GM12878 (cell line): Measurements from ENCODE around the gene CDYL. TPM values are rescaled to one million over a fixed set of nuclear protein-coding genes. Genes with fewer than 3 reads are reported as not detected.

Experiments used
- ATAC-seq: fragments of 200-7000 bp; cut with Tn5 transposase; 3 replicates; pipeline ENCODE4 v1.9.1; 2020; ENCODE audit warnings: mild to moderate bottlenecking, moderate library complexity
- BruUV-seq: library from RNA; stranded (reverse); fragments of 400-500 nt; replicated peaks from 2 replicates; lab custom pipeline; 2021; lab: Mats Ljungman, UMichigan
- CTCF ChIA-PET: fragments of 300-600 bp; sonication (Branson Sonifier 250); formaldehyde crosslinking; extraction: SDS; loops from one replicate; lab custom pipeline; 2021; ENCODE audit warnings: inconsistent platforms; lab: Yijun Ruan, JAX
- POLR2A ChIA-PET: fragments of 350-600 bp; formaldehyde crosslinking; extraction: SDS; loops from one replicate; lab custom pipeline; 2021; ENCODE audit warnings: inconsistent platforms; lab: Charles Lee
- RAD21 ChIA-PET: fragments of 300-600 bp; sonication (Branson Sonifier 250); formaldehyde crosslinking; loops from one replicate; lab custom pipeline; 2023; ENCODE audit warnings: antibody characterized with exemption; ENCODE audit not compliant: unreplicated experiment; lab: Charles Lee
- SMC1A ChIA-PET: fragments of 300-600 bp; sonication (Branson Sonifier 250); formaldehyde crosslinking; loops from one replicate; lab custom pipeline; 2023; ENCODE audit not compliant: unreplicated experiment, uncharacterized antibody; lab: Charles Lee
- DNase-seq: peaks from one replicate; pipeline ENCODE4 v3.0.0-alpha.2; 2011; ENCODE audit warnings: low read depth, low spot score
- FAIRE-seq: peaks from 3 replicates; lab custom pipeline; 2011; peaks lifted over from hg19 to GRCh38; lab: Jason Lieb, UNC
- H2AFZ ChIP-seq: 2 replicates; pipeline ENCODE4 v1.6.0; 2011; ENCODE audit warnings: low read depth, low read length, control low read depth; ENCODE audit not compliant: control insufficient read depth
- H3K27ac ChIP-seq: 2 replicates; pipeline ENCODE4 v1.5.1; 2011; ENCODE audit warnings: control low read depth; ENCODE audit not compliant: control insufficient read depth, insufficient read depth
- H3K27me3 ChIP-seq, 2 experiments: replicated peaks in 1 of 2; 2 replicates each; pipeline versions ENCODE4 v1.6.0 to v1.6.1; 2011; ENCODE audit warnings: low read length in 1 of 2; ENCODE audit not compliant: control insufficient read depth in 2 of 2, insufficient read depth in 2 of 2
- H3K36me3 ChIP-seq, 2 experiments: 2 replicates each; pipeline ENCODE4 v1.5.1; 2011; ENCODE audit warnings: low read length in 1 of 2; ENCODE audit not compliant: control insufficient read depth in 2 of 2, insufficient read depth in 2 of 2
- H3K4me1 ChIP-seq: 2 replicates; pipeline ENCODE4 v1.6.1; 2011; ENCODE audit warnings: mild to moderate bottlenecking, low read length, moderate library complexity, mixed read lengths; ENCODE audit not compliant: control insufficient read depth, insufficient read depth
- H3K4me2 ChIP-seq: 2 replicates; pipeline ENCODE4 v1.6.0; 2011; ENCODE audit warnings: control low read depth; ENCODE audit not compliant: control insufficient read depth, insufficient read depth
- H3K4me3 ChIP-seq: fragments of 200-600 bp; sonication (generic); 2 replicates; pipeline ENCODE4 v1.5.1; 2016
- H3K79me2 ChIP-seq: 2 replicates; pipeline ENCODE4 v1.6.0; 2011; ENCODE audit warnings: low read length; ENCODE audit not compliant: control insufficient read depth, insufficient read depth
- H3K9ac ChIP-seq: 2 replicates; pipeline ENCODE4 v1.8.0; 2011; ENCODE audit warnings: low read length, control low read depth, mixed read lengths; ENCODE audit not compliant: control insufficient read depth, insufficient read depth
- H3K9me3 ChIP-seq: replicated peaks from 3 replicates; pipeline ENCODE4 v1.5.1; 2011; ENCODE audit warnings: mild to moderate bottlenecking, low read length; ENCODE audit not compliant: control insufficient read depth, insufficient read depth
- H4K20me1 ChIP-seq: 2 replicates; pipeline ENCODE4 v1.6.0; 2011; ENCODE audit not compliant: control insufficient read depth, insufficient read depth
- BCL3 ChIP-seq: IDR thresholded peaks from 2 replicates; pipeline ENCODE4 v1.6.1; 2011; ENCODE audit warnings: borderline replicate concordance, low read depth, mild to moderate bottlenecking, moderate library complexity, low read length; ENCODE audit not compliant: insufficient read depth, poor library complexity, severe bottlenecking
- CHD2 ChIP-seq: IDR thresholded peaks from 2 replicates; pipeline ENCODE4 v1.6.1; 2011; ENCODE audit warnings: low read depth, low read length, improper control_type of control experiment, borderline replicate concordance
- CREM ChIP-seq: IDR thresholded peaks from 2 replicates; pipeline ENCODE4 v1.6.1; 2014; ENCODE audit warnings: antibody characterized with exemption, low read depth
- EED ChIP-seq: sonication (generic); IDR thresholded peaks from 2 replicates; pipeline ENCODE4 v1.6.1; 2016; ENCODE audit warnings: antibody characterized with exemption, low read depth
- ELK1 ChIP-seq: IDR thresholded peaks from 2 replicates; pipeline ENCODE4 v1.6.1; 2012; ENCODE audit warnings: low read depth, low read length, improper control_type of control experiment
- EP300 ChIP-seq, 2 experiments: fragments of 150-350 bp in 1 of 2; IDR thresholded peaks; 2 replicates each; pipeline ENCODE4 v1.6.1; 2011 to 2012; ENCODE audit warnings: low read depth in 2 of 2, low read length in 2 of 2, borderline replicate concordance in 1 of 2, improper control_type of control experiment in 1 of 2, inconsistent platforms in 1 of 2; ENCODE audit not compliant: control insufficient read depth in 1 of 2
- GABPA ChIP-seq: IDR thresholded peaks from 2 replicates; pipeline ENCODE4 v1.6.1; 2014; ENCODE audit warnings: antibody characterized with exemption, low read depth, mild to moderate bottlenecking, inconsistent platforms
- IRF4 ChIP-seq: IDR thresholded peaks from 2 replicates; pipeline ENCODE4 v1.6.1; 2011; ENCODE audit warnings: low read depth, low read length
- MTA2 ChIP-seq: fragments of 450-650 bp; IDR thresholded peaks from 2 replicates; pipeline ENCODE4 v1.6.1; 2016; ENCODE audit warnings: low read depth, mild to moderate bottlenecking, moderate library complexity
- NBN ChIP-seq: fragments of 450-650 bp; IDR thresholded peaks from 2 replicates; pipeline ENCODE4 v1.6.1; 2016
- NR2C2 ChIP-seq: IDR thresholded peaks from 2 replicates; pipeline ENCODE4 v1.6.1; 2011; ENCODE audit warnings: borderline replicate concordance, low read depth; ENCODE audit not compliant: control insufficient read depth, insufficient read length
- PML ChIP-seq: IDR thresholded peaks from 2 replicates; pipeline ENCODE4 v1.6.1; 2012; ENCODE audit warnings: low read length, inconsistent platforms
- RFX5 ChIP-seq: IDR thresholded peaks from 2 replicates; pipeline ENCODE4 v1.6.1; 2011; ENCODE audit warnings: low read depth, low read length, improper control_type of control experiment
- SMAD5 ChIP-seq: IDR thresholded peaks from 2 replicates; pipeline ENCODE4 v1.6.1; 2016; ENCODE audit warnings: antibody characterized with exemption, low read depth
- SPI1 ChIP-seq: IDR thresholded peaks from 2 replicates; pipeline ENCODE4 v1.6.1; 2011; ENCODE audit warnings: low read depth, mild to moderate bottlenecking, low read length, moderate library complexity, borderline replicate concordance; ENCODE audit not compliant: insufficient read depth
- TARDBP ChIP-seq: IDR thresholded peaks from 2 replicates; pipeline ENCODE4 v1.6.1; 2016; ENCODE audit warnings: borderline replicate concordance
- TCF7 ChIP-seq: IDR thresholded peaks from 2 replicates; pipeline ENCODE4 v1.6.1; 2014; ENCODE audit warnings: antibody characterized with exemption, borderline replicate concordance
- YY1 ChIP-seq: IDR thresholded peaks from 2 replicates; pipeline ENCODE4 v1.6.1; 2011; ENCODE audit warnings: low read depth, mild to moderate bottlenecking, low read length
- WGBS: methylation state at CpG from one replicate; pipeline ENCODE4 v1.1.6; 2016; ENCODE audit warnings: low lambda C conversion rate; ENCODE audit not compliant: insufficient replicate concordance, insufficient coverage; ENCODE audit errors: missing lambda C conversion rate; 5-methylcytosine and 5-hydroxymethylcytosine counted together
- in situ Hi-C: fragments of 300-500 bp; cut with MboI; formaldehyde crosslinking; loops from 9 replicates; pipeline ENCODE4 v1.14.3; 2018; ENCODE audit warnings: mixed read lengths
- intact Hi-C: fragments of 100-400 bp; cut with micrococcal nuclease; formaldehyde crosslinking; loops from one replicate; pipeline ENCODE4 v1.14.2; 2022; ENCODE audit not compliant: unreplicated experiment
- polyA plus RNA-seq, 11 experiments: library from polyadenylated mRNA; depleted of rRNA in 4 of 11; unstranded in 6 of 11; stranded (reverse) in 5 of 11; fragments of >200 nt; fragmentation: Nextera tagmentation in 4 of 11; fragmentation: Illumina TruSeq in 1 of 11; extraction: Ambion mirVana in 4 of 11; extraction: Trizol in 1 of 11; gene quantifications; 1 replicate in 1 of 11; 2 replicates in 10 of 11; pipeline versions ENCODE4 v1.2.1 to v1.2.3, GENCODE V29; 2011 to 2016; ENCODE audit warnings: inconsistent platforms in 2 of 11, missing spikeins in 2 of 11, low read depth in 1 of 11
- total RNA-seq, 4 experiments: library from RNA; depleted of rRNA in 3 of 4; stranded (reverse); fragments of >200 nt in 3 of 4; fragmentation: Illumina TruSeq in 1 of 4; extraction: Trizol in 1 of 4; gene quantifications; 2 replicates each; pipeline versions ENCODE4 v1.2.1 to v1.2.3, GENCODE V29; 2013 to 2021
- TF ChIP-seq, protein P1 (sequence below): fragments of 450-650 bp; IDR thresholded peaks from 2 replicates; pipeline ENCODE4 v1.6.1; 2017; ENCODE audit warnings: mild to moderate bottlenecking, moderate library complexity

Gene CDYL
- total and polyA plus RNA-seq, 10 of the 15 experiments (the other 5 are each of a cell fraction or from before 2014, with no cell fraction given): 9.3 to 61.2 (median 28.5) TPM

- in situ Hi-C loops: no loop called here
Observed at GRCh38 chr6:4819706-4820283, 43.6 kb downstream of the CDYL start.

More at GRCh38 chr6:4819706-4820283, 43.6 kb downstream of the CDYL start:
- H3K4me1 ChIP-seq: peaks cover 18% of the 10 kb centered on the region
- DNase-seq (no peak), ATAC-seq (peak; percentile 56), FAIRE-seq (no peak)
- H4K20me1 ChIP-seq: no peaks in the 10 kb centered on the region; the same call in 1 of the 2 replicates
- ChIA-PET CTCF (interaction anchor here (0.7 to 1.0 kb wide), 3 partner anchors 9 to 29 kb away, joined by 3 to 5 read pairs (median 4); no protein-coding TSS in a partner anchor), RAD21 (interaction anchor here (1.0 to 1.4 kb wide), 3 partner anchors 18 to 42 kb away, joined by 3 read pairs; no protein-coding TSS in a partner anchor), POLR2A (no interaction called here), SMC1A (interaction anchor here (0.6 to 1.6 kb wide), 4 partner anchors 28 to 82 kb away, joined by 3 to 7 read pairs (median 4); no protein-coding TSS in a partner anchor)
- TF ChIP-seq CREM (no peak), EP300 (IDR thresholded peaks at IDR 0.05; ENCODE audit: borderline replicate concordance in 1 of 2, control insufficient read depth in 1 of 2, low read depth in 2 of 2, low read length in 2 of 2) (no peak), YY1 (no peak), NBN (no peak), BCL3 (no peak), RFX5 (no peak), TCF7 (no peak), NR2C2 (no peak), MTA2 (no peak), SMAD5 (no peak), CHD2 (no peak), TARDBP (no peak), EED (no peak), SPI1 (no peak), IRF4 (no peak), ELK1 (no peak), PML (no peak), GABPA (no peak)
- TF ChIP-seq, protein P1, sequence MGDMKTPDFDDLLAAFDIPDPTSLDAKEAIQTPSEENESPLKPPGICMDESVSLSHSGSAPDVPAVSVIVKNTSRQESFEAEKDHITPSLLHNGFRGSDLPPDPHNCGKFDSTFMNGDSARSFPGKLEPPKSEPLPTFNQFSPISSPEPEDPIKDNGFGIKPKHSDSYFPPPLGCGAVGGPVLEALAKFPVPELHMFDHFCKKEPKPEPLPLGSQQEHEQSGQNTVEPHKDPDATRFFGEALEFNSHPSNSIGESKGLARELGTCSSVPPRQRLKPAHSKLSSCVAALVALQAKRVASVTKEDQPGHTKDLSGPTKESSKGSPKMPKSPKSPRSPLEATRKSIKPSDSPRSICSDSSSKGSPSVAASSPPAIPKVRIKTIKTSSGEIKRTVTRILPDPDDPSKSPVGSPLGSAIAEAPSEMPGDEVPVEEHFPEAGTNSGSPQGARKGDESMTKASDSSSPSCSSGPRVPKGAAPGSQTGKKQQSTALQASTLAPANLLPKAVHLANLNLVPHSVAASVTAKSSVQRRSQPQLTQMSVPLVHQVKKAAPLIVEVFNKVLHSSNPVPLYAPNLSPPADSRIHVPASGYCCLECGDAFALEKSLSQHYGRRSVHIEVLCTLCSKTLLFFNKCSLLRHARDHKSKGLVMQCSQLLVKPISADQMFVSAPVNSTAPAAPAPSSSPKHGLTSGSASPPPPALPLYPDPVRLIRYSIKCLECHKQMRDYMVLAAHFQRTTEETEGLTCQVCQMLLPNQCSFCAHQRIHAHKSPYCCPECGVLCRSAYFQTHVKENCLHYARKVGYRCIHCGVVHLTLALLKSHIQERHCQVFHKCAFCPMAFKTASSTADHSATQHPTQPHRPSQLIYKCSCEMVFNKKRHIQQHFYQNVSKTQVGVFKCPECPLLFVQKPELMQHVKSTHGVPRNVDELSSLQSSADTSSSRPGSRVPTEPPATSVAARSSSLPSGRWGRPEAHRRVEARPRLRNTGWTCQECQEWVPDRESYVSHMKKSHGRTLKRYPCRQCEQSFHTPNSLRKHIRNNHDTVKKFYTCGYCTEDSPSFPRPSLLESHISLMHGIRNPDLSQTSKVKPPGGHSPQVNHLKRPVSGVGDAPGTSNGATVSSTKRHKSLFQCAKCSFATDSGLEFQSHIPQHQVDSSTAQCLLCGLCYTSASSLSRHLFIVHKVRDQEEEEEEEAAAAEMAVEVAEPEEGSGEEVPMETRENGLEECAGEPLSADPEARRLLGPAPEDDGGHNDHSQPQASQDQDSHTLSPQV: no peak
- 0 out of 2 replicates have a peak overlapping the region, but pooled peaks have one; percentile 26 for H3K27ac ChIP-seq
- no peaks in the 10 kb centered on the region for H3K27me3 ChIP-seq
- H3K36me3 ChIP-seq: peaks cover 0 to 3% of the 10 kb centered on the region in 2 experiments; a peak in 1 of 4 replicates
- WGBS: 0% methylated on average over 1 of the region's 1 CpG
- no peak overlapping the region for H2AFZ ChIP-seq
- no peak overlapping the region for H3K4me3 ChIP-seq
- H3K79me2 ChIP-seq: peaks cover 86% of the 10 kb centered on the region
- H3K4me2 ChIP-seq: 0 out of 2 replicates have a peak overlapping the region, but pooled peaks have one; percentile 9
- intact Hi-C loops: no loop called here
- H3K9ac ChIP-seq: no peak overlapping the region
- peaks cover 3% of the 10 kb centered on the region for H3K9me3 ChIP-seq
- no TSS peak for BruUV-seq
